OCI-LY3 (cell line): Measurements from ENCODE around the gene NOP56.

Source experiments
- H2AFZ ChIP-seq: fragments of 200-600, 300-600 bp; shearing (Covaris generic); 2 replicates; pipeline ENCODE4 v1.6.0; 2014; ENCODE audit warnings: antibody characterized with exemption, low read depth, low read length
- H3K27ac ChIP-seq: fragments of 200-600, 300-600 bp; sonication (generic); 2 replicates; pipeline ENCODE4 v1.5.1; 2014; ENCODE audit warnings: mild to moderate bottlenecking, low read length, moderate library complexity, mixed read lengths
- H3K27me3 ChIP-seq: fragments of 200-600, 300-600 bp; sonication (generic); 2 replicates; pipeline ENCODE4 v1.6.1; 2014; ENCODE audit warnings: low read depth, low read length, mixed read lengths
- H3K36me3 ChIP-seq: fragments of 200-600, 300-600 bp; sonication (generic); replicated peaks from 2 replicates; pipeline ENCODE3; 2014; ENCODE audit warnings: low read depth, low read length, mixed read lengths
- H3K4me1 ChIP-seq: fragments of 300-600, 200-600 bp; sonication (generic); 2 replicates; pipeline ENCODE4 v1.6.1; 2014; ENCODE audit warnings: low read length, mixed read lengths
- H3K4me2 ChIP-seq: fragments of 200-600, 300-600 bp; sonication (generic); 2 replicates; pipeline ENCODE4 v1.6.1; 2014; ENCODE audit warnings: low read length, mixed read lengths
- H3K4me3 ChIP-seq: fragments of 300-600, 200-600 bp; sonication (generic); 2 replicates; pipeline ENCODE4 v1.5.1; 2014; ENCODE audit warnings: antibody characterized with exemption, mild to moderate bottlenecking, low read length, moderate library complexity
- H3K79me2 ChIP-seq: fragments of 300-600, 200-600 bp; shearing (Covaris generic); 2 replicates; pipeline ENCODE4 v1.6.1; 2014; ENCODE audit warnings: mild to moderate bottlenecking, low read length, mixed read lengths
- H3K9ac ChIP-seq: fragments of 300-600, 200-600 bp; shearing (Covaris generic); 2 replicates; pipeline ENCODE4 v1.6.0; 2014; ENCODE audit warnings: mild to moderate bottlenecking, low read length, moderate library complexity
- H3K9me3 ChIP-seq: fragments of 200-600, 300-600 bp; shearing (Covaris generic); 2 replicates; pipeline ENCODE4 v1.6.1; 2014; ENCODE audit warnings: low read length, mixed read lengths; ENCODE audit not compliant: insufficient read depth
- H4K20me1 ChIP-seq: fragments of 200-600, 300-600 bp; sonication (generic); 2 replicates; pipeline ENCODE4 v1.6.1; 2016; ENCODE audit warnings: low read length, mixed read lengths; ENCODE audit not compliant: insufficient read depth
- EZH2phosphoT487 ChIP-seq: fragments of 200-600 bp; shearing (Covaris generic); IDR thresholded peaks from 2 replicates; pipeline ENCODE4 v1.6.1; 2018; ENCODE audit warnings: antibody characterized with exemption, mixed run types, low read depth
- TF ChIP-seq, protein P1 (sequence below): fragments of 200-600, 300-600 bp; sonication (generic); IDR thresholded peaks from 2 replicates; pipeline ENCODE4 v1.5.1; 2014; ENCODE audit warnings: antibody characterized with exemption, low read length, low read depth

Gene NOP56

DNA sequence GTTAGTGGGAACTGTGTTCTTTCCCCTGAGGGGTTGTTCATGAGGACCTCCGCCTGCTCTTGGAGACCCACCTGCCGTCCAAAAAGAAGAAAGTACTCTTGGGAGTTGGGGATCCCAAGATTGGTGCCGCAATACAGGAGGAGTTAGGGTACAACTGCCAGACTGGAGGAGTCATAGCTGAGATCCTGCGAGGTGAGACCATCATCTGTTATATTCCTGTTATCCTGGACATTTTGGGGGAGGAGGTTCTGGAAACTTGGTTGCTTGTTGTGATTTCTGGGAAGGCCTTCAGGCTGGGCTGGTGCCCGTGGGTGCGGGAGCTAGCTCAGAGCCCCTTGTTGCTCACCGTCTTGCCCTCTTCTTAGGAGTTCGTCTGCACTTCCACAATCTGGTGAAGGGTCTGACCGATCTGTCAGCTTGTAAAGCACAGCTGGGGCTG lies 2.0 kb downstream of the NOP56 start:
- Histone ChIP-seq H2AFZ (no peak overlapping the region), H3K4me3 (peak overlapping the region; percentile 96), H3K9me3 (no peaks in the 10 kb centered on the region), H3K4me2 (peak overlapping the region; percentile 85), H4K20me1 (peaks cover 61% of the 10 kb centered on the region), H3K27ac (peak overlapping the region; percentile 82), H3K4me1 (peaks cover 16% of the 10 kb centered on the region), H3K27me3 (no peaks in the 10 kb centered on the region), H3K36me3 (peaks cover 66% of the 10 kb centered on the region), H3K79me2 (peaks cover 77% of the 10 kb centered on the region), H3K9ac (peak overlapping the region; percentile 91)
- TF ChIP-seq, protein P1, sequence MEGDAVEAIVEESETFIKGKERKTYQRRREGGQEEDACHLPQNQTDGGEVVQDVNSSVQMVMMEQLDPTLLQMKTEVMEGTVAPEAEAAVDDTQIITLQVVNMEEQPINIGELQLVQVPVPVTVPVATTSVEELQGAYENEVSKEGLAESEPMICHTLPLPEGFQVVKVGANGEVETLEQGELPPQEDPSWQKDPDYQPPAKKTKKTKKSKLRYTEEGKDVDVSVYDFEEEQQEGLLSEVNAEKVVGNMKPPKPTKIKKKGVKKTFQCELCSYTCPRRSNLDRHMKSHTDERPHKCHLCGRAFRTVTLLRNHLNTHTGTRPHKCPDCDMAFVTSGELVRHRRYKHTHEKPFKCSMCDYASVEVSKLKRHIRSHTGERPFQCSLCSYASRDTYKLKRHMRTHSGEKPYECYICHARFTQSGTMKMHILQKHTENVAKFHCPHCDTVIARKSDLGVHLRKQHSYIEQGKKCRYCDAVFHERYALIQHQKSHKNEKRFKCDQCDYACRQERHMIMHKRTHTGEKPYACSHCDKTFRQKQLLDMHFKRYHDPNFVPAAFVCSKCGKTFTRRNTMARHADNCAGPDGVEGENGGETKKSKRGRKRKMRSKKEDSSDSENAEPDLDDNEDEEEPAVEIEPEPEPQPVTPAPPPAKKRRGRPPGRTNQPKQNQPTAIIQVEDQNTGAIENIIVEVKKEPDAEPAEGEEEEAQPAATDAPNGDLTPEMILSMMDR = no peak
- TF ChIP-seq EZH2phosphoT487 = no peak

DNA sequence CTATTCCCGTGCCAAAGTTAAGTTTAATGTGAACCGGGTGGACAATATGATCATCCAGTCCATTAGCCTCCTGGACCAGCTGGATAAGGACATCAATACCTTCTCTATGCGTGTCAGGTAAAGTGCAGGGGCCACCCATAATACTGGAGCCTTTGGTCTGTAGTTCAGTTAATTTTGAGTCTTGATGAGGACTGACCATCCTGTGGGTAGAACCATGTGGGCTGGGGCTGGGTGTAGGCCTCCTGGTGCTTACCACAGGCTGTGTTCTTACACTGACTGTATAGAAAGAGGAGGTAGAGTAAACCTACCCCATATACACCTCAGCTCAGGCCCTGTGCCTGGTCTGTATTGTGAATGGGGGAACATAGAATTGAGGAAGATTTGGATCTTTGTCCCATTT lies 2.4 kb downstream of the NOP56 start:
- peaks cover 66% of the 10 kb centered on the region for H3K36me3 ChIP-seq
- H3K4me1 ChIP-seq = peaks cover 16% of the 10 kb centered on the region
- H3K27ac ChIP-seq = no peak overlapping the region
- peak overlapping the region; percentile 85; the same call in 1 of the 2 replicates for H3K4me2 ChIP-seq
- no peaks in the 10 kb centered on the region for H3K27me3 ChIP-seq
- no peak for TF ChIP-seq EZH2phosphoT487
- TF ChIP-seq, protein P1 = no peak
- no peak overlapping the region for H3K9ac ChIP-seq
- peak overlapping the region; percentile 96; the same call in 1 of the 2 replicates for H3K4me3 ChIP-seq
- H2AFZ ChIP-seq = no peak overlapping the region
- no peaks in the 10 kb centered on the region for H3K9me3 ChIP-seq
- peaks cover 64% of the 10 kb centered on the region for H4K20me1 ChIP-seq
- peaks cover 73% of the 10 kb centered on the region for H3K79me2 ChIP-seq

DNA sequence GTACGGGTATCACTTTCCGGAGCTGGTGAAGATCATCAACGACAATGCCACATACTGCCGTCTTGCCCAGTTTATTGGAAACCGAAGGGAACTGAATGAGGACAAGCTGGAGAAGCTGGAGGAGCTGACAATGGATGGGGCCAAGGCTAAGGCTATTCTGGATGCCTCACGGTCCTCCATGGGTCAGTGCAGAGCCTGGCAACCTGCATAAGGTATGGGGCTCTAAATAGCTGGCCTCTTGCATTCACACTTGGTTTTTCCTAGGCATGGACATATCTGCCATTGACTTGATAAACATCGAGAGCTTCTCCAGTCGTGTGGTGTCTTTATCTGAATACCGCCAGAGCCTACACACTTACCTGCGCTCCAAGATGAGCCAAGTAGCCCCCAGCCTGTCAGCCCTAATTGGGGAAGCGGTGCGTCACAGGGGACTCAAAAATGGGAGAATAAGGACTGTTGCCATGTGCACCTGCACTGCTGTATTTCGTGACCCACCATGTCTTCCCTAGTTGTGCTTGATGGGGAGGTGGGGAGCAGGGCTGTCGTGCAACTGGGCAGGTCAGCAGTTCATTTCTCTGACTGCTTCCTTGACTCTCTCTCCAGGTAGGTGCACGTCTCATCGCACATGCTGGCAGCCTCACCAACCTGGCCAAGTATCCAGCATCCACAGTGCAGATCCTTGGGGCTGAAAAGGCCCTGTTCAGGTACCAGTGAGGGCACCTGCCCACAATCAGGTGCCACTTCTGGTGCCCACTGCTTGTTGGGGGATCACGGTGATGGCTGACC lies 3.1 kb downstream of the NOP56 start:
- Histone ChIP-seq H3K27ac (no peak overlapping the region), H2AFZ (no peak overlapping the region), H4K20me1 (peaks cover 64% of the 10 kb centered on the region), H3K79me2 (peaks cover 66% of the 10 kb centered on the region), H3K9me3 (no peaks in the 10 kb centered on the region), H3K9ac (no peak overlapping the region), H3K27me3 (no peaks in the 10 kb centered on the region), H3K4me1 (peaks cover 16% of the 10 kb centered on the region), H3K4me3 (no peak overlapping the region), H3K4me2 (no peak overlapping the region), H3K36me3 (peaks cover 70% of the 10 kb centered on the region)
- TF ChIP-seq EZH2phosphoT487 = no peak

DNA sequence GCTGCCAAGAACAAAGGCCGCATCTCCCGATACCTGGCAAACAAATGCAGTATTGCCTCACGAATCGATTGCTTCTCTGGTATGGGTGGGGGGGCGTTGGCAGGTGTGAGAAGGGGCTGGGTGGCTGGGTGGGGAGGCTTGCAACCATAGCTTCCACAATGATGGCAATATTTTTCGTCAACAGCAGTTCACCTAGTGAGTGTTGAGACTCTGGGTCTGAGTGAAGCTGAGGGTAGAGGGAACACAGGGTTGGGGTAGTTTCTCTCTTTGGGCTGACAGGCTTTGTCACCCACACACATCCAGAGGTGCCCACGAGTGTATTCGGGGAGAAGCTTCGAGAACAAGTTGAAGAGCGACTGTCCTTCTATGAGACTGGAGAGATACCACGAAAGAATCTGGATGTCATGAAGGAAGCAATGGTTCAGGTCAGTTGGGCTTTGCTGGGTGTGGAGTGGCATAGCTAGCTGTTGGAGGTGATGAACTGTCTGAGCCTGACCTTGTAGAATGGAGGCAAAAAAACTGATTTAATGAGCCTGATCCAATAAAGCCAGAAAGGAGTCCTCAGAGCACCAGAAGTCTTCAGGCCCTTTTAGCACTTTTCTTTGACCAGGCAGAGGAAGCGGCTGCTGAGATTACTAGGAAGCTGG lies 4.2 kb downstream of the NOP56 start:
- Histone ChIP-seq H3K79me2 (peaks cover 57% of the 10 kb centered on the region), H4K20me1 (peaks cover 64% of the 10 kb centered on the region), H3K9me3 (no peaks in the 10 kb centered on the region)

More for the DNA sequence above, 4.2 kb downstream of the NOP56 start:
- no peak for TF ChIP-seq EZH2phosphoT487
- TF ChIP-seq, protein P1 = no peak
- Histone ChIP-seq H3K4me1 (peaks cover 11% of the 10 kb centered on the region), H3K4me3 (no peak overlapping the region), H3K27ac (no peak overlapping the region), H3K27me3 (no peaks in the 10 kb centered on the region), H3K4me2 (no peak overlapping the region), H3K36me3 (peaks cover 73% of the 10 kb centered on the region), H2AFZ (no peak overlapping the region), H3K9ac (no peak overlapping the region)
